ENCODE data around the gene LAIR2.

Gene LAIR2

DNA sequence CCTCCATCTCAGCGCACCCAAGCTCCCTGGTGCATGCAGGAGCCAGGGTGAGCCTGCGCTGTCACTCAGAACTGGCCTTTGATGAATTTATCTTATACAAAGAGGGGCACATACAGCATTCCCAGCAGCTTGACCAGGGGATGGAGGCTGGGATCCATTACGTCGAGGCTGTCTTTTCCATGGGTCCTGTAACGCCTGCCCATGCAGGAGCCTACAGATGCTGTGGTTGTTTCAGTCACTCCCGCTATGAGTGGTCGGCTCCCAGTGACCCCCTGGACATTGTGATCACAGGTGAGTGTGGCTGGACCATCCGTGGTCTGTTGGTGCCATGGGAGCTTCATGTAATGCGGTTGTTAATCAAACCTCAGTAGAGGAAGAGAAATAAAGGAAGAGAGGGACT lies 33.0 kb downstream of the LAIR2 start:
- no peak for DNase-seq (ENCODE audit: low spot score)

DNA sequence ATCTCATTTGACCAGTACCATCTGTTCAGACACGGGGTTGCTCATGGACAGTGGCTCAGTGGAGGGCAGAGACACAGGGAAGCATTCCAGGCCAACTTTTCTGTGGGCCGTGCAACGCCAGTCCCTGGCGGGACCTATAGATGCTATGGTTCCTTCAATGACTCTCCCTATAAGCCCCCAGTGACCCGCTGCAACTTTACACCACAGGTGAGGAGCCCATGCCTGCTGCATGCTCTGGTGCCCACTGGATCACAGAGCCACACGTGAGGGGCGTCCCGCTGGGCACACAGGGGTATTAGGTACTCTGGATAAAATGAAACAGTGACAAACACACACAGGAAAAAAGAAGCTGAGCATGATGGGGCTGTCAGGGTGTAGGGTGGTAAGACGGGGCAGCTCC lies 34.3 kb downstream of the LAIR2 start:
- DNase-seq (ENCODE audit: low spot score): no peak

DNA sequence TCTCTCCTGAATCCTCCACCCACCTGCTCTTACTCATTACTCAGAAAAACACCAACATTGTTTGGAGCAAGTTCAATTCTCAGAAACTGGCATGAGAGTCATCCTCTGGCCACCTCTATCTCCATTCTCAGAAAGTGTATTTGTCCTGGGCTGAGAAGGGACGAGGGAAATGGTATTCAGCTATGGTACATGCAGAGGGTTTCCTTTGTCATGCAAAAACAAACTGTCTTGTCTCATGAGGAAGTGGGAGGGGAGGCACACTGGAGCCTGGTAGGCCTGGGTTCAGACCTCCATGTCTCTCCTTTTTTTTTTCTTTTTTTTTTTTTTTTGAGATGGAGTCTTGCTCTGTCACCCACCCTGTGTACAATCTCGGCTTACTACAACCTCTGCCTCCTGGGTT lies 39.1 kb downstream of the LAIR2 start:
- DNase-seq (ENCODE audit: low spot score): no peak

DNA sequence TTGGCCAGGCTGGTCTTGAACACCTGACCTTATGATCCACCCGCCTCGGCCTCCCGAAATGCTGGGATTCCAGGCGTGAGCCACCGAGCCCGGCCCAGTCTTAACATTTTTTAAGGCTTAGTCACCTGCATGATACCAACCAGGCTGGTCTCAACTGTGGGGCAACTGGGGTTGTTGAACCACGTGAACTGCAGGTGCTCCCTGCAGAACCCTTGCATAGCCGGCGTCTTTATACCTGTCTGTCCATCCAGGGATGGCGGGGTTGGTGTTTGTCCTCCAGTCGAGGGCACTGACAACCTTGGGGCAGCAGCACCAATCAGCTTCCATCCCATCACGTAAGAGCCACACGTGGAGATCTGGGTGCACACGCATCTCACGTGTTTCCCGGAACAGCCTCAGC lies 46.2 kb downstream of the LAIR2 start:
- DNase-seq (ENCODE audit: low spot score): no peak

DNA sequence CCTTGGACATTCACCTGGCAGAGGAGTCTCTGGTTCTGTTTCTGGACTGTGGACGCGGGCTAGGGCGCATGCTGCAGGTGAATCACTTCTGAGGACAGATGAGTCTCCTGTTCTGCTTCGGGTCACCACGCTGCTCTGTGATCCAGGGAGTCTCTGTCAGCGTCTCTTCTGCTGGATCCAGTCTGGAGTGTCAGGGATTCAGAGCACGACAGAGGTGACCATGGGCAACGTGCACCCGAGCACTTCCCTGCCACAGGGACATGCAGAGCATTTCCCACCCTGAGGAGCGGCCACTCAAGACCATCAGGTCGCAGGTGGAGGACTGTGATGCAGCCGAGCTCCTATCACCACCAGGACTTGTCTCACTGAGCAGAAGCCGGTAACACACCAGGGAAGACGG lies 46.6 kb downstream of the LAIR2 start:
- no peak for DNase-seq (ENCODE audit: low spot score)

DNA sequence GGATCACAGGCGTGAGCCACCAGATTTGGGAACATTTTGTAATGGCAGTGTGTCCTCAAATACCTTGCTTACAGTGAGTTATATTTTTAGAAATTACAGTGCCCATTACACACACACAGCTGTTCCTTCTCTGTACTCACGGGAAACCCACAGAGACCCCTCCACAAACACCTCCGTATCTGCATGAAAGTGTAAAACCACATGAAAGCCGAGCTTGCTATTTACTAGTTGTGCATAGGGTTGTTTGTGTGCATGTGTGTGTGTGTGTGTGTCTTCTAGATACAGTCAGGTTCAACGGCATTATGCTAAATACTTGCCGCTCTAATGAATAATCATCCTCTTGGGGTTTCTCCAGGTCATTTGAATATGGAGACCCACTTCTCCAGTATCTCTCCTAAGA lies 48.7 kb downstream of the LAIR2 start:
- no peak for DNase-seq (ENCODE audit: low spot score)

DNA sequence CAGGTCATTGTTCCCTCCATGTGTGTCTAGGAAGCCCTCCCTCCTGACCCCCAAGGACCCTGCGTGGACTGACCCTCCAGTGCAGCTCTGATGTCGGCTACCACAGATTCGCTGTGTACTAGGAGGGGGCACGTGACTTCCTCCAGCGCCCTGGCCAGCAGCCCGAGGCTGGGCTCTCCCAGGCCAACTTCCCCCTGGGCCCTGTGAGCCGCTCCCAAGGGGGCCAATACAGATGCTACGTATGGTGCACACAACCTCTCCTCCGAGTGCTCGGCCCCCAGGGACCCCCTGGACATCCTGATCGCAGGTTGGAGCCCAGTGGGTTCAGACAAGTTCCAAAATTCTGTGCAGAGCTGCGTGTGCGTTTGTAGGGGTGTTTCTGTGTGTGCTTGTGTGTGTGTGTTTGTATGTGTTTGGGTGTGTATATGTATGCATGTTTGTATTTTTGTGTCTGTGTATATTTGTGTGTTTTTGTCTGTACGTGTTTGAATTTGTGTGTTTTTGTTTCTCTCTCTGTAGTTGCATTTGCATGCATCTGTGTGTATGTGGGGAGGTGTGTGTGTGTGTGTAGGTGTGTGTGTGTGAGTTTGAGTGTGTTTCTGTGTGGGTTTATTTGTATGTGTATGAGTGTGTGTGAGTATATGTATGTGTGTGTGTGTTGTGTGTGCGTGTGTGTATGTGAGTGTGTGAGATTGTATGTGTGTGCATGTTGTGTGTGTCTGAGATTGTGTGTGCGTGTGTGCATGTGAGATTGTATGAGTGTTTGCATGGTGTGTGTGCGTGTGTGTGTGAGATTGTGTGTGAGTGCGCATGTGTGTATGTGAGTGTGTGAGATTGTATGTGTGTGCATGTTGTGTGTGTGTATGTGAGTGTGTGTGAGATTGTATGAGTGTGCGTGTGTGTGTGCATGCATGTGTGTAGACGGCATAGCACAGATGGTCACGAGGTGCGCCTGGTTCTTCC lies 49.6 kb downstream of the LAIR2 start:
- no peak for DNase-seq (ENCODE audit: low spot score)

DNA sequence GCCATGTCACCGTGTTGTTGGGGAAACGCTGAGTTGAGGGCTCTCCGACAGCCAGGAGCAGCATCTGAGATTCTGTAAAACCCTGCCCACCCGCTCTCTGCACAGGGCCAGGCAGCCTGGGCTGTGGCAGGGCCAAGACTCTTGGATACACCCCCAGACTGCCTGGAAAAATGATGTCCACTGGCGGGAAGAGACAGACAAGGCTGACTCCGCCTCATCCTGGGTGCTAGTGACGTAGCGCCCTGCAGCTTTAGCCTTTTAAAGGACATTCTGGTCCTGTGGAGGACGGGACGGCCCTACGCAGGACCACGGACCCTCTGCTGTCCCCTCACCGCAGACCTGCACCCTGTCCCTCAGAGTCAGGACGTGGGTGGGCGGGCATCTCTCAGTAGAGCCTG lies 50.3 kb downstream of the LAIR2 start:
- DNase-seq (ENCODE audit: low spot score): no peak

DNA sequence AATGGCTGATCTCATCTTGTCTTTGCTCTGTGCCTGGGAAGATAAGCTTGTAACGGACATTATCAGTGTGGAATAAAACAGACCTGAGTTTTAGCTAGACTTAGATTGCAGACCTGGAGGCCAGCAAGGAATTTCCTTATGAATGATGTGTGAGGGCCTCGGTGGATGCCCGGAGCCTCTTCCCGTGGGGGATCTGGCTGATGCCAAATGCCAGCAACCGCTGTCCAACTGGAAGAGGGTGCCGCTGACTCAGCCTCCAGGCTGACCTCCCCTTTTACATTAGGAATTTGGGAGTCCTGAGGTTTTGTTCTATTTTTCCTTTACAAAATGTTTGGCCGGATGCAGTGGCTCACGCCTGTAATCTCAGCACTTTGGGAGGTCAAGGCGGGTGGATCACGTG lies 51.4 kb downstream of the LAIR2 start:
- DNase-seq (ENCODE audit: low spot score): no peak

DNA sequence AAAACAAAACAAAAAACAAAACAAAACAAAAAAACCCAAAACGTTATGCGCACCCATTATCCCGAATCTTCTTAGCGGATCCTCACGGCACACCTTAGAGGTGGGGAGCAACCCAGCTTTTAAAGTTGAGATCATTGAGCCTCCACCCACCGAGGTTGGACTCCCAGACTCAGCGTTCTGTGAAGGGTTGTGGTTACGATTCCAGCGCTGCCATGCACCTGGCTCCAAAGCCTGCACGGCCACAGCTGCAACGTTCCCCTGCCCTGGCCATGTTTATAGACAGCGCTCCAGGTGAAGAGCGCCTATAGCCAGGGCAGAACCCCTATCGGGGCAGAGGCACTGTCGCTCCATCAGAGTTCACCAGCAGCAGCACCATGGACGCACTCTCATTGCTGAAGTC lies 52.3 kb downstream of the LAIR2 start:
- no peak for DNase-seq (ENCODE audit: low spot score)

DNA sequence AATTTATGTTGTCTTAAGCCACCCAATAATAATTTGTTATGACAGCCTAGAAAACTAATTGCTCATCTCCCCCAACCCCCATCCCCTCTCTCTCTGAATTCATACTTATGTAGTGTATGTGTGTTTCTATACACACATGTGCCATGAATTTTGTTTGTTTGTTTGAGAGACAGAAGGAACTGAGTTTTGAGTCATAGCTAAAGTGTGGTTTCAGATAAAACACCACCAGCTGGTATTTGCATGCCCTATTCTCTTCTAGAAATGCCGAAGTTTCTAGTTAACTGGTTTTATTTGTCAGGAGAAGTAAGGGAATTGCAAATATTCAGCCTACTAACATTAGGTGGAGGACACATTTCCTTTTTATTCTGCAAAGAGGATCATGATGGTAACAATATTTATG lies 53.6 kb downstream of the LAIR2 start:
- no peak for DNase-seq (ENCODE audit: low spot score)

DNA sequence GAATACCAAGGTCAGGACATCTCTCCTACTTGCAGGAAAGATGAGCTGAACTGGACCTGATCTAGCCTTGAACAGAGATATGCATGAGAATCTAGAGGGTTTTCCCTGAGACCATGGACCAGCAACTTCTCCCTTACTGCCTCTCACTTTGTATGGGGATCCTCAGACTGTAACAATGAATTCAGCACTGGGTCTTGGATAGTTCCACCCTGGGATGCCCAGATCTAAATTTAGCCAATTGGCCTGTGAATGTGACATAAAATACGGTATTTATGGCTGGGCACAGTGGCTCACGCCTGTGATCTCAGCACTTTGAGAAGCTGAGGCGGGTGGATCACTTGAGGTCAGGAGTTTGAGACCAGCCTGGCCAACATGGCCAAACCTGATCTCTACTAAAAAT lies 55.7 kb downstream of the LAIR2 start:
- DNase-seq (ENCODE audit: low spot score): no peak

All from AG08395 (cell line).